ENCODE results near the gene CERK.
A peak's percentile ranks its signal among the peaks of the same experiment; 100 is the strongest.
"Not testable (repeated sequence)": the region's sequence is repeated elsewhere in the genome, so short reads cannot be mapped to it uniquely, and the experiment has no call there.

Gene CERK, protein sequence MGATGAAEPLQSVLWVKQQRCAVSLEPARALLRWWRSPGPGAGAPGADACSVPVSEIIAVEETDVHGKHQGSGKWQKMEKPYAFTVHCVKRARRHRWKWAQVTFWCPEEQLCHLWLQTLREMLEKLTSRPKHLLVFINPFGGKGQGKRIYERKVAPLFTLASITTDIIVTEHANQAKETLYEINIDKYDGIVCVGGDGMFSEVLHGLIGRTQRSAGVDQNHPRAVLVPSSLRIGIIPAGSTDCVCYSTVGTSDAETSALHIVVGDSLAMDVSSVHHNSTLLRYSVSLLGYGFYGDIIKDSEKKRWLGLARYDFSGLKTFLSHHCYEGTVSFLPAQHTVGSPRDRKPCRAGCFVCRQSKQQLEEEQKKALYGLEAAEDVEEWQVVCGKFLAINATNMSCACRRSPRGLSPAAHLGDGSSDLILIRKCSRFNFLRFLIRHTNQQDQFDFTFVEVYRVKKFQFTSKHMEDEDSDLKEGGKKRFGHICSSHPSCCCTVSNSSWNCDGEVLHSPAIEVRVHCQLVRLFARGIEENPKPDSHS

GRCh38 chr22:46737976-46738646 lies at the start of gene CERK:
TSS of gene CERK (minus strand) at chr22:46738252. CDS start at chr22:46738148, 104 bp downstream.
- DNase-seq (ENCODE audit: low spot score) = peak; percentile 96

DNA sequence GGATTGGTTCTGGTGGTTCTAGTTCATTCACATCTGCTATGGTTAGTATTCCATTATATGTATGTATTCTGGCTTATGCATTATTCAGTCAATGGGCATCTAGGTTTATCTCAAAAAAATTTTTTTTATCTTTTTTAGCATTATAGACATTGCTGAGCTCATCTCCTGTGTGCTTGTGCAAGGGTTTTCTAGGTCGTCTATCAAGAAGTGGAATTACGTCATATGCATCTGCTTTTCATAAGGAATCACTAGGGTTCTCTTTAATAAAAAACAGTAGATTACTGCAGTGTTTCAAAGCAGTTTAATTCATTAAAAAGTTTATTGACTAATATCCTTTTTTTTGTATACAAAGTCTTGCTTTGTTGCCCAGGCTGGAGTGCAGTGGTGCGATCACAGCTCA lies 45.7 kb upstream of the CERK start:
- no peak for DNase-seq (ENCODE audit: low spot score)

- DNase-seq (ENCODE audit: low spot score) = not testable (repeated sequence)
These were observed 44.1 kb upstream of the CERK start for GRCh38 chr22:46782200-46782599.

- no peak for DNase-seq (ENCODE audit: low spot score)
These were observed 43.2 kb upstream of the CERK start for GRCh38 chr22:46781291-46781690.

DNA sequence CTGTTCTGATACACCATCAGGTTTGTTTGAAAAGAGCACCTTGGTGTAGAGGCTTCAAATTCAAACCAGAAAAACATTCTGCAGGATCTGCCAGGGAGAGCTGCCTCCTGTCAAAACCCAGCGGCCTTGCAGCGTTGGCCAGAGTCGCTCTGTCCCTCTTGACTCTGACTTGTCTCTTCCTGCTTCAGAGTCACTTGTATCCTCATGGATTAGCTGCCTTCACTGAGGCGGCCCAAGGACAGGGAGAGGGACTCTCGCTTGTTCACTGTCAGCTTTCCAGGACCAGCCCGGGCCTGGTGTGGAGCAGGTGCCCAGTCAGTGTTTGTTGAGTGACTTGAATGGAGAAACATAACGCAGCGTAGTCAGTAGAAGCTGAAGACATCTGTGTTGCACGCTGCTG lies 42.4 kb upstream of the CERK start:
- DNase-seq (ENCODE audit: low spot score) = no peak

- no peak for DNase-seq (ENCODE audit: low spot score)
These were observed 41.6 kb upstream of the CERK start for GRCh38 chr22:46779651-46780050.

- no peak for DNase-seq (ENCODE audit: low spot score)
These were observed 41.0 kb upstream of the CERK start for GRCh38 chr22:46779023-46779422.

- no peak for DNase-seq (ENCODE audit: low spot score)
These were observed 39.5 kb upstream of the CERK start for GRCh38 chr22:46777609-46777970.

GRCh38 chr22:46776876-46777608 lies 39.0 kb upstream of the CERK start:
- DNase-seq (ENCODE audit: low spot score) = no peak

GRCh38 chr22:46775850-46776826 lies 38.1 kb upstream of the CERK start:
- DNase-seq (ENCODE audit: low spot score) = no peak

DNA sequence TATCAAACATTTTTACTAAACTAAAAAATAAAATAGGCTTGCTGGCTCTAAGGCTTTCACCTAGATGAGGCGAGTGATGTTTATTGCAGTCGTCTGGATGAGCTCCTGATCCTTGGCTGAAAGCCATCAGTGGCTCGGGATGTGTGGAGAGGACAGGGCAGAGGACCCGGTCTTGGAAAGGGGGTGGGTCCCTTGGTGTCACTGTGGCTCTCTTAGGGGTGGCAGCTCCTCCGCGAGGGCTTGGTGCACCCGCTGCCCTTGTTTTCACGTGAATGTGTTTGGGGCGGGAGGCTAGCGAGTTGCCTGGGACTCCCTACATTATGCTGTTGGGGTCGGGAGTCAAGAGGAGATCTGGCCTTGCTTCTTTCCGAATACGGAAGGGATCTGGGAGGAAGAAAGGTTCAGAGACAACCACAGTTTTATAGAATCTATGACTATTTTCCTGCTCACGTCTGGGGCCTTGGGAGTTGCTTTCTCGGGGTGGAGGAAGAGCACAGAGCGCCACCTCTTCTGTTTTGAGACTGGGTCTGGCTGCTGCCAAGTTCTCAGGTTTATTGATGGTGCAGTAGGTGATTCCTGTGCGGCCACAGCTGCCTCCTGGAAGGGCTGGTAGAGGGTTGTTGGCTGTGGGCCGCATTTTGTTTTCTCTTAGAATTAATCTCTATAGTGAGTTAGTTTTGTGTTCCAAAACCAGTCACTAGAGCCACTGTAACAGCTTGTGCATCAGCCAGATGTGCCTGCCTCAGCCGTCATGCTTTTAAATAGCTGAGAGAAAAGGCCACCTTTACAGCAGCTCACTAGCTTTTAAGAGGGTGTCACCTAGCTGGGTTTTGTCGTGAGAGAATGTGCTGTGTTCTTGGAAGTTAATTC lies 37.2 kb upstream of the CERK start:
- DNase-seq (ENCODE audit: low spot score) = no peak

DNA sequence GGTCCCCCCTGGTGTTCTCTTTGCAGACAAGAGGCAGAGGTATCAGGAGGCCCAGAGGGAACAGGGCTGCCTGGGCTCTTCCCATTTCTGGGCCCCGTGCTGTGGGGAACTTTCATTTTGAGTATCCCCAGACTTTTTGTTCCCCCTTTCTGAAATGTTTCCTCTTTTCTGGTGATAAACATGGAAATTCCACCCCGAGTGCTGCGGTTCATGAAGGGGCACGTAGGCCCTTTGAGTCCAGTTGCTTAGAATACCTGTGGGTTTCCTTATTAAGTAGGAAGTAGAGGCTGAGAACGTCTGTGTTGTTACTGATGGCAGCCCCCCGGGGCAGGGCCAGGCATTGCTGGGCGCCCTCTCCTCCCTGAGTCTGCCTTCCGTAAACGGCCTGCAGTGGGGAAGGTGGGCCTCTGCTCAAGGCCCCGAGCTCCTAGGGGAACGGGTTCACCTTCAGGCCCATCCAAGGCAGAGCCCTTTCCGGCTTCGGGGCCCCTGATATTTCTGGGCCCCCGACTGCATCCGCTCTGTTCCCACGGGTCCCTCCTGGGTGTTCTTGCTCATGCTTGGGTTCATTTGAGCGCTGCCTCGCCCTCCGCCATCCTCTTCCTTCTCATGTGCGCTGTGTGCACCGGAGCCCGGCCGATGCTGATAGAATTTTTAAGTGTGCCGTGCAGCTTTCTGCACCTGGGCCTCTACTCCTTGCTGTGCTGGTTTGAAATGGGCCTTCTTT lies 36.4 kb upstream of the CERK start:
- no peak for DNase-seq (ENCODE audit: low spot score)

DNA sequence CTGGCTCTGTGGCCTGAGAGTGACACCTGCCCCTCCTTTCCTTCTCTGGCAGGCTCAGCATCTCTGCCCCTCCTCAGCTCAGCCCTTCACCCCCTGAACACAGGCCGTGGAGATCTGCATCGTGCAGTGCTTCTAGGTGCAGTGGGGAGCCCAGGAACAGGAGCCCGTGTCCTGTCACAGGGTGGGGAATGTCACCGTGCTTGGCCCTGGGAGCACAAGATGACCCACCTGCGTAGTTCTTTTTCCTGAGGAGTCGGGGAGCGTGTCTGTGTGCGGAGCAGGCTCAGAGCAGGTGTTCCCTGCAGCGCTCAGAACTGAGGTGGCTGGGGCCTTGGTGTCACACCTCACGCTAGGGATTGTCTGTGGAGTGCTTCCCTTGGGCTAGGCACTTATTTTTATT lies 35.0 kb upstream of the CERK start:
- no peak for DNase-seq (ENCODE audit: low spot score)

- DNase-seq (ENCODE audit: low spot score) = no peak
These were observed 32.7 kb upstream of the CERK start for GRCh38 chr22:46770726-46771125.

DNA sequence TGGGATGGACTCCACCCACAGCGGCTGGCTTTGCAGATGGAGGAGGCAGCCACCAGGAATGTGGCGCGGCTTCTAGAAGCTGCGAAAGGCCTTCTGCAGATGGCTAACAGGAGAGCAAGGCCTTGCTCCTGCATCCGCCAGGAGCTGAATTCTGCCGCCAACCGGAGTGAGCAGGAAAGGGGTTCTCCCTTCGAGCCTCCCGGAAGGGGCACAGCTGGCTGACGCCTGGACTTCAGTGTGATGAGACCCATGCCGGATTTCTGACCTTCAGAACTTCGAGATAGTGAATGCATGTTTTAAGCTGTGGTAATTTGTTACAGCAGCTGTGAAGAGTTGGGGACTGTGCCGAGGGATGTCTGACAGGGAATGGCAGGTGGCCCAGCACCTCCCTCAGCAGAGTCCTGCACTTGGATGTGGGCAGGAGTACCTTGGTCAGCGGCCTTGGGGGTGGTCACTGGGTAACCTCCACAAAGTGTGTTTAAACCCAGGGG lies 32.1 kb upstream of the CERK start:
- no peak for DNase-seq (ENCODE audit: low spot score)

GRCh38 chr22:46769706-46770105 lies 31.7 kb upstream of the CERK start:
- DNase-seq (ENCODE audit: low spot score) = no peak

DNA sequence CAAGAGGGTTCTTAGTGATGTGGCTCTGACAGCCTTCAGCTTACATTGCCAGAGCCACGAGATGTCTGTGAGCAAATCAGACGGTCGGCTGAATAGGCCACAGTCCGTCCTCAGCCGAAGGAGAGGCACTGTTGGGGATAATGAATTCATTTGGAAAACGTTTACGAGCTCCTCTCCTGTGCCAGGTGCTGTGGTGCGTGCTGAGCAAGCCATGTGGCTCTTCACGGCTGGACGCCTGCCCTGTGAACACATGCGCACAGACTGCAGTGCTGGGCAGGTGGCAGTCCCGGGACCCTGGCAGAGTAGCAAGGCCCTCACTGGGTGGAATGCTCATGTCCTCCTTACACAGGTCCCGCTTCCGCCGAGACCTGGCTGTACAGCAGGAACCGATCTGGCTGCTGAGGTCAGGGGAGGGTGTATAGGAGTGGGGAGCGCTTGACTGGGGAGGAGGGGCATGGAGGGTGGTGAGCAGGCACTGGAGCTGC lies 31.2 kb upstream of the CERK start:
- no peak for DNase-seq (ENCODE audit: low spot score)

DNA sequence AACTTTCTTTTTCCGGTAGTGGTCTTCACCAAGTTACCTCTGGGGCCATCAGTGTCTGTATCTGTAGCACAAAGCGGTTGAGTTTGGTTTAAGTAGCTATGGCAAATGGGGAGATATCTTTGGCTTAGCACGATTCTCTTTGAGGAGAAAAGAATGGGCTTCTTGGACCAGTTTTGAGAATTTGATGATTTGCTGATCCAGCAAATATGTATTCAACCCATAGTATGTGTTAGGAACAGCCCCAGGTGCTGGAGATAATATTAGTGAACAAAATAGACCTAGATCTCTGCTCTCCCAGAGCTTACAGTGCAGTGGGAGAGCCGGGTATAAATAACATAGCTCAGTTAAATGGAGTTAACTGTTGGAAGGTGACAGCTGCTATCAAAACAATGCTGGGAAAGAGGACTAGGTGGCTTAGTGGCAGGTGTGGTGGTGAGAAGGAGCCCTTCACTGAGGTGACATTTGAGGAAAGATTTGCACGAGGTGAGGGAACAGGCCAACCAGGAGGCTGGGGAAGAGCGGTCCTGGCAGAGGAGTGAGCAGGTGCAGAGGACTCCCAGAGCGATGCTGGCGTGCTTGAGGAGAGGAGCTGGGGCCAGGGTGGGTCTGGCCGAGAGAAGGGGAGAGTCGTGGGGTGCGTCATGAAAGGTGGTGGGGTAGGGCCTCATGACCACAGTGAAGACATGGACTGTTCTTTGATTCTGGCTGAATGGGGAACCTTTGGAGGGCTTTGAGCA lies 29.4 kb upstream of the CERK start:
- DNase-seq (ENCODE audit: low spot score) = no peak

DNA sequence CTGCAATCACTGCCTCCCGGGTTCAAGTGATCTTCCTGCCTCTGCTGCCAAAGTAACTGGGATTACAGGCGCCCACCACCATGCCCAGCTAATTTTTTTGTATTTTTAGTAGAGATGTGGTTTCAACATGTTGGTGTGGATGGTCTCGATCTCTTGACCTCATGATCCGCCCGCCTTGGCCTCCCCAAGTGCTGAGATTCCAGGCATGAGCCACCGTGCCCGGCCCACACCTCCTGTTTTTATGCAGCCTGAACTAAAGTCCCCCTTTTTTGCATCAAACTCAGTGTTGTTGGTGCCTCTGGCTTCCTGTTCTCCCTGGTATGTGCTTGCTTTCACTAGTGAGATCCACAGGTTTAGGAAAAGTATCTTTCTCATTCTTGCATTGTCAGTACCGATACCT lies 28.6 kb upstream of the CERK start:
- no peak for DNase-seq (ENCODE audit: low spot score)

All from GM03348 (cell line).